Stimulated activated CD4-positive, alpha-beta T cell treated with anti-CD3 and anti-CD28 coated beads, Interleukin-15, amount 100 ng/mL, for 48 hours (primary cell): ENCODE measurements around the gene KNSTRN.

Experiments
- DNase-seq, 2 donors: peaks; one replicate each; pipeline ENCODE4 v3.0.0-alpha.2; 2020; ENCODE audit warnings: low read depth in 2 of 2

The KNSTRN gene

DNA sequence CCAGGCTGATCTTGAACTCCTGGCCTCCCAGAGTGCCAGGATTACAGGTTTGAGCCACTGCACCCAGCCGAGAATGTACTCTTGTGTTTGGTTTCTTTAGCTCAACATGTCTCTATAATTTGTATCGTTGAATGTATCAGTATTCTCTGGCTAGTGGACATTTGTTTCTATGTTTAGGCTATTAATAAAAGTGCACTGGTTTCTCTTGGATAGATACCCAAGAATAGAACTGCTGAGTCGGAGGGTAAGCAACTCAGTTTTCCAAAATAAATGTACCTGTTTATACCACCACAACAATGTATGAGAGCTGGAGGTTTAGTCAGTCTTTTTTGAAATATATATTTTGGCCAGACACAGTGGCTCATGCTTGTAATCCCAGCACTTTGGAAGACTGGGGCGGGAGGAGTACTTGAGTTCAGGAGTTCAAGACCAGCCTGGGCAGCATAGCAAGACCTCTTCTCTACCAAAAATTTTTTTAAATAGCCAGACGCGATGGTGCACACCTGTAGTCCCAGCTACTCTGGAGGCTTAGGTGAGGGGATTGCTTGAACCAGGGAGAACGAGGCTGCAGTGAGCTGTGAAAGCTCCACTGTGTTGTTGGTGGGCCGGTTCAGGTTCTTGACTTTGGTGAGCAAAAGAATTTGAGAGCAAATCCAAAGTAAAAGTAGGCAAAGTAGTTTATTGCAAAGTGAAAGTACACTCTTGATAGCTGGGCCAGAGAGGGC is 15.3 kb downstream of the KNSTRN start:
- no peak for DNase-seq

DNA sequence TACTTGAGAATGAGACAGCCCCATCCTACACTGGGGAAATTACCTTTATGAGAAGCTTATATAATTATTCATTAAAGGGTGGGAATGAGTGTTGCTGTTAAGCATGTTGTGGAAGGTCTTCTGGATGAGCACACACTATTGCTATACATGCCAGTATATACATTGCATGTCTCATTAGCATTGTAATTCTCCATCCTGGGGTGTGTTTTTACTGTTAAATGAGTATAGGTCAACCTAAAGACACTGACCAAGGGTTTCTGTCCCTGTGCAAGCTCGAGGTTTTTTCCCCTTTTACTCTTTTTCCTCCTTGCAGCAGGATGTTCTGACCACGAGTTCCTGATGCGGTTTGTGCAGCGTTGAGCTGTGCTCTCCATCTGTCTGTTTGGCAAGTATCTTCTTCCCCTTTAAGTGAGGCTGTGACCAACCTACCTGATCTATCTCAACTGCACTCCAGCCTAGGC is 15.9 kb downstream of the KNSTRN start:
- no peak for DNase-seq

DNA sequence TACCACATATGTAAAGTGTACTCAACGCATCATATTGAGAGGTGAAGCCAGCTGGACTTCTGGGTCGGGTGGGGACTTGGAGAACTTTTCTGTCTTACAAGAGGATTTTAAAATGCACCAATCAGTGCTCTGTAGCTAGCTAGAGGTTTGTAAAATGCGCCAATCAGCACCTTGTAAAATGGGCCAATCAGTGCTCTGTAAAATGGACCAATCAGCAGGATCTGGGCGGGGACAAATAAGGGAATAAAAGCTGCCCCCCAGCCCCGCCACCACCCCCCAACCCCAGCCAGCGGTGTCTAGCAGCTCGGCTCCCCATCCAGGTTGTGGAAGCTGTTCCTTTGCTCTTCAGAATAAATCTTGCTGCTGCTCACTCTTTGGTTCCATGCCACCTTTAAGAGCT is 16.8 kb downstream of the KNSTRN start:
- no peak for DNase-seq

DNA sequence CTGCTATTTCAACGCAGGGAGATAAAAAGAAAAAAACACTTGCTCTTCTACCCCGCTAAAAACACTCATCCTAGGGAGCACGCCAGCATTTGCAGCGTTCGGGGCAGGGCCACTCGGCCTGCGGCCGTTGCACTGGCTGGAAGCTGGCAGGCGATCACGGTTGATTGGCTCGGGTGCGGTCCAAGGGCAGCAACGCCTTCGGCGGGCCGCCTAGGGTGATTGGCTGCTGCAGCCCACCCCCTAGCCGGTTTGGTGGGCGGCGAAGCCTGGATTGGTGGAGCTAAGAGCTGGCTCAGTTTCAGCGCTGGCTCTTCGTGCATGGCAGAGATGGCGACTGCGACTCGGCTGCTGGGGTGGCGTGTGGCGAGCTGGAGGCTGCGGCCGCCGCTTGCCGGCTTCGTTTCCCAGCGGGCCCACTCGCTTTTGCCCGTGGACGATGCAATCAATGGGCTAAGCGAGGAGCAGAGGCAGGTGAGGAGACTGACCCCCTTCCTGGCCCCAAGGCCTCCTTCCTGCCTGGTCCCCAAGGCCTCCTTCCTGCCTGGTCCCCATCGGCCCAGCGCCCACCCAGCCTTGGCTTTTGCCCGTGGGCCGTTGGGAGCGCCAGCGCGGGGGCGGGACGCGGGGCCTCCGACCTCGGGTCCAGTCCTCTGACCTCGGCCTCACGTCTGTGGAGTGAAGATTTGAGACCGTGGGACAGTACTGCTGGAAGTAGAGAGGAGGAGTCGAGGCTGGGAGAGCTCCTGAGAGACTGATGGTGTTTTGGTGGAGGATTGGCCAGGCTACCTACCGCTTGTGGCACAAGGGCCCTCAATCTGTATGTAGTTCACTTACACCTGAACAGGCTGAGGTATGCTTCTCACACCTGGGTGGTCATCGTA is 23.2 kb downstream of the KNSTRN start, which contains the start of gene IVD:
Gene IVD (plus strand): TSS at position 295 of the 881 bp plus-strand sequence. CDS start 33 bp downstream, at position 328.
- DNase-seq = peak; percentile 85 to 89

DNA sequence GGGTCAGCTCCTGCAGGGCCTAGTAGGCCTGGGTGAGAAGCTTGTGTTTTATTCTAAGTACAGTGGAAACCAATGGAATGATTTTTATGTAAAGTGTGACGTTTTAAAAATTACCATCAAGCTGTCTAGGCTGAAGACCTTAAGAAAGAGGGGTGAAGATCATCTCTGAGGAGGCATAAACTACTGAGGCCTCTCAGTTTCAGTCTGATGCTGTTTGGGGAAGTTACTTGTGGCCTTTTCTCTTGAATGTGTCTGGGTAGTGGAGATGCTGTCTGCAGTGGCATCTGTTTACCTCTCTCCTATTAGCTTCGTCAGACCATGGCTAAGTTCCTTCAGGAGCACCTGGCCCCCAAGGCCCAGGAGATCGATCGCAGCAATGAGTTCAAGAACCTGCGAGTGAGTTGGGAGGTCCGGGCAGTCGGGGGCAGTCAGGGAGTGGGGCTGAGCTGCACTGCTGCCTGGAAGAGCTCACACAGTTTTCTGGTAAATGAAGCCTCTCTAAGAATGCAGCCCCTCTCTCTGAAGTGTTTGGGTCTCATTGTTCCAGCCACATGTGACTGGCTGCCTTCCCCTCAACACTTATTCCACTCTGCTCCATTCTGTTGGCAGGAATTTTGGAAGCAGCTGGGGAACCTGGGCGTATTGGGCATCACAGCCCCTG is 24.9 kb downstream of the KNSTRN start:
- DNase-seq = no peak

DNA sequence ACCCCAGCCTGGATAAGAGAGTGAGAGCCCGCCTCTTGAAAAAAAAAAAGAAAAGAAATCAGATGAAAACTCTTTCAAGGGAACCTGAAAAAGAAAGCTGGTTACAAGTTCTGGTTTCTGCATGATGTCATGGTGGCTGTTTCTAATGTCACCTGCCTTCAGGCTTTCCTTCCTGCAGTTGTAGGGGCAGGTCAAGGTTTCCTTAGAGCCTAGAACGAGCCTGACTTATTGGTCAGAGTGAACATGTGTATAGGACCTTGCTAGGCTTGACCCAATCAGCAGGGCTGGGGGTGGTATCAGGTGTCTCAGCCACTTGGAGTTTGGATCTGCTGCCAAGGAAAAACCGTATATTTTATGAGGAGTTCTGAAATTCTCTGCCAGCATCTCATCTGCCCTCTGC is 26.8 kb downstream of the KNSTRN start:
- no peak for DNase-seq

DNA sequence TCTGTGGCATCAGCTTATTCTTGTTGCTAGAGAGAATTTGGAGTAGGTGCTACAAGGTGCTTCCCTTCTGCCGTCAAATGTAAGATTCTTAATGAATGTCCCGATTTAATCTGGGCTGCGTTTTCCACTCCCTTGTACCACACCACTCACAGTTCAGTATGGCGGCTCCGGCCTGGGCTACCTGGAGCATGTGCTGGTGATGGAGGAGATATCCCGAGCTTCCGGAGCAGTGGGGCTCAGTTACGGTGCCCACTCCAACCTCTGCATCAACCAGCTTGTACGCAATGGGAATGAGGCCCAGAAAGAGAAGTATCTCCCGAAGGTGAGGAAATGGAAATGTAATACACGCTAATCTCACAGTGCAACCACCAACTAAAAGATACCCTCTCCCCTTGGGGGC is 28.0 kb downstream of the KNSTRN start:
- DNase-seq = no peak

DNA sequence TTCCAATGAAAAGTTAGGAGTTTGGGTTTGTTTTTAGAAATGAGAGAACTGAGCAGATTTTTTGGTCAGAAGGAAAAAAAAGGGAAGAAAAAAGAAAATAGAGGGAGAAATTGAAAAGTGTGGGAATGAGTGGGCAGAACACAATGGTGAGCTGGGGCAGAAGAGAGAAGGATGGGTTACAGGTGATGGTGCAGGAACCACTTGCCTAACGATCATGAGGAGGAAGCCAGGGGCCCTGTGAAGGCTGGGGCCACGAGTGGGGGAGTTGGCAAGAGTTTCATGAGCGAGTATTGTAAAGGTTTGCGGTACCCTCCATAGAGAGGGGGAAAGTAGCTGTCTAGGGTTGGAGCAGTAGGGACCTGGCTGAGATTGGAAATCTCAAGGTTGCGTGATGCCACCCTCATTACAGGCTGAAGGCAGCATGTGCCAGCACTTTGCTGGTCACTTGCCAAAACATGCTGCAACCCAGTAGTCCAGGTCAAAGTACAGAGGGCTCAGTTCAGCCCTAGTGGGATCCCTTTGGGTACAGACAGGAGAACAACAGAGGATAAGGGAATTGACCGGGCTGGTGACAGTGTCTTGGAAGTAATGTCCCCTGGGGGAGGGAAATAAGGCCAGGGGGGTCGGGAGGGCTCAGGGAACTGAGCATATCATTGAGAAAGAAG is 29.7 kb downstream of the KNSTRN start:
- no peak for DNase-seq

DNA sequence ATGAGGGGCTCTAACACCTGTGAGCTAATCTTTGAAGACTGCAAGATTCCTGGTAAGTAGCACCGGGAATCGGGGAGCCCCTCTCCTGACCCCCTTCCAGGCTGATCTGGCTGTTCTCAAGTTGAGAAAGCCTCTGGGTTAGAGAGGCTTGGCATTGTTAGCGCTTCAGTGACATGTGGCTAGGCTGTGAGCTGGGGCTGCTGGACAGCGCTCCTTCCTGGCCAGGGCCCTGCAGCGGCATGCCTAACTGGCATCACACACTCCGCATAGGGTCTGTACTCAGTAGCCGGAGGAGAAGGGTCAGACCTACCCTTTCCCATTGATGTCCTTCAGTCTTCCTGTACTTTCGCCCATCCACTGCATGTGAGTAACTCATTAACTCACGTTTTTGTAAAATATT is 30.5 kb downstream of the KNSTRN start:
- DNase-seq = no peak

DNA sequence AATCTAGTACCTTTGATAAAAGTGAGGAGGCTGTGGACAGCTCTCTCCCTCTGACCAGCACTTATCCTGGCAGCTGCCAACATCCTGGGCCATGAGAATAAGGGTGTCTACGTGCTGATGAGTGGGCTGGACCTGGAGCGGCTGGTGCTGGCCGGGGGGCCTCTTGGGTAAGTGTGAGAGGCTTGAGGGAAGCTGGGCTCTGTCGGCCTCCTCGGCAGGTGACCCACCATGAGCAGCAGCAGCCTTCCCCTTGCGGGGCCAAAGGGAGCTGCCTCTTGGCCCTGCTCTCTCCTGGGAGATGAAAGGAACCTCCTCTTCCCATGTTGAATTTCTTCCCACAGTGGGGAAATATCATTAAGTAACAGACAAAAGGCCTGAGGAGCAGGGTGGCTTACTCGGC is 32.3 kb downstream of the KNSTRN start:
- DNase-seq = no peak

DNA sequence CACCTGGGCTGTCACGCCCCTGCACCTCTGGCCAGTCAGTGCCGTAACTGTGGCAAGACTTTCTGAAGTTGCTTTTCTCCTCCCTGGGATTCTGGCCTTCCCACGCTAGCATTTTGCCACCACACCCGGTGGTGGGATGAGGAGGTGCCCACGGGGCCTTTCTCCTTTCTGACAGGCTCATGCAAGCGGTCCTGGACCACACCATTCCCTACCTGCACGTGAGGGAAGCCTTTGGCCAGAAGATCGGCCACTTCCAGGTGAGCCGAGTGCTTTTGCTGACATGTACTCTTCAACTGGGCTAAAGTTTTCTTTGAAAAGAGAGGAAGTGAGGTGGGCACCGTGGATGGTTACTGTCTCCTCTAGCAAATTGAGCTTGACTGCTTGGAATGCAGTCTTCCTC is 32.7 kb downstream of the KNSTRN start:
- no peak for DNase-seq

DNA sequence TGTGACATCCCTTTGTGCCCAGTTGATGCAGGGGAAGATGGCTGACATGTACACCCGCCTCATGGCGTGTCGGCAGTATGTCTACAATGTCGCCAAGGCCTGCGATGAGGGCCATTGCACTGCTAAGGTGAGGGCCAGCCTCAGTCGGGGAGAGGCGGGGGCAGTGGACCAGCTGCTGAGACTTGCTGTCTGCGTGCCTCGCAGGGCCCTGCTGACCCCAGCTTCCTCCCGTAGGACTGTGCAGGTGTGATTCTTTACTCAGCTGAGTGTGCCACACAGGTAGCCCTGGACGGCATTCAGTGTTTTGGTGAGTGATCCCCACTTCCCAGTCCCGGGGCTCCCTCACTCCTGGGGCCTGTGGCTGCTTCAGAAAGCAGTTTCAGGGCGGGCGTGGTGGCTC is 33.5 kb downstream of the KNSTRN start:
- no peak for DNase-seq

DNA sequence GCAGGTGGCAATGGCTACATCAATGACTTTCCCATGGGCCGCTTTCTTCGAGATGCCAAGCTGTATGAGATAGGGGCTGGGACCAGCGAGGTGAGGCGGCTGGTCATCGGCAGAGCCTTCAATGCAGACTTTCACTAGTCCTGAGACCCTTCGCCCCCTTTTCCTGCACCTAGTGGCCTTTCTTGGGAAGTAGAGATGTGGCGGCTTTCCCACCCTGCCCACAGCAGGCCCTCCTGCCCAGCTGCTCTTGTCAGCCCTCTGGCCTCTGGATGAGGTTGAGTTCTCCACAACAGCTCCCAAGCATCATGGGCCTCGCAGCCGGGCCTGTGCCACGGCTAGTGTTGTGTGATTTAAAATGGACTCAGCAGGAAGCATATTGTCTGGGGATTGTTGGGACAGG is 35.6 kb downstream of the KNSTRN start:
- no peak for DNase-seq

DNA sequence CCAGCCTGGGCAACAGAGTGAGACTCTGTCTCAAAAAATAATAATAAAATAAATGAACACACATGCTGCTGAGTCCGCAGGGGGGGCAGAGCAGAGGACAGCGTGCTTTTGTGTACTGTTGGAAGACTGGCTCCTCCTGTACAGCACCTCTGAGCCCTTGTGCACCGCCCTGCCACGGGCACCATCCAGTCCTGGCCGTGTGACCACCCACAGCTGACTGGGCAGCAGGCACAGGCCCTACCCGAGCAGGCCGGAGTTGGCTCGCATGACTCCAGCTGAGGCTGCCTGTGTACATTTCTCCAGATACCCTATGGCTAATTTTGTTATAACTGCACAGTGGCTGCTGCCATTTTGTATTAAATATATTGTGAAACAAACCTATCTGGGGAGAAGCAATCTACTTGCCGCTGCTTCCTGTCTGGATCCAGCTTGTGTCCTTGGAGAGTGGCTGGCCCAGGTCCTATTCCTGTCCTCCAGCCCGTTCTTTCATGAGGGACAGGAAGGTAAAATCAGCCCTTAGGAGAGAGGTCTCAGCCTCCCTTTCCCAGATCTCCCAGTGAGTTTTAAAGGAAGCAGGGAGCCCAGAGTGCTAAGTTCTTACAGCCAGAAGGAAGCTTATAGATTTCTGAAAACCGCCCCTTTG is 37.7 kb downstream of the KNSTRN start:
- DNase-seq = no peak

DNA sequence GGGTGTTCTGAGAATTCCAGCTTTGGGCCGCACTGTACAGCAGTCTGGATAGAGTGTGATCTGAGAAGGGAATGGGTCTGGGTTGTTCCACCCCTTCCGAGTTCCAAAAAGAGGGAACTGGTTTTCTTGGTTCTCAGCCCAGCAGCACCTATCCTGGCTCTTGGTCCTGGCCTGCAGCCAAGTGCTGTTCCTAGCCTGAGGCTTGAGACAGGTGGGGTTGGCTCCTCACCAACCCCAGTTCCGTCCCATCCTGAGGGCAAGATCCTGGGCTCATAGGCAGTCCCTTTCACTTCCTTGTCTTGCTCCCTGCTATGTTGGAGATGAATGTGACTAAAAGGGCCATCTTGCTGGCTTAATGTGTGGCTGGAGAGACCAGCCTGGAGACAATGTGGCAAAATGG is 38.3 kb downstream of the KNSTRN start:
- DNase-seq = no peak

DNA sequence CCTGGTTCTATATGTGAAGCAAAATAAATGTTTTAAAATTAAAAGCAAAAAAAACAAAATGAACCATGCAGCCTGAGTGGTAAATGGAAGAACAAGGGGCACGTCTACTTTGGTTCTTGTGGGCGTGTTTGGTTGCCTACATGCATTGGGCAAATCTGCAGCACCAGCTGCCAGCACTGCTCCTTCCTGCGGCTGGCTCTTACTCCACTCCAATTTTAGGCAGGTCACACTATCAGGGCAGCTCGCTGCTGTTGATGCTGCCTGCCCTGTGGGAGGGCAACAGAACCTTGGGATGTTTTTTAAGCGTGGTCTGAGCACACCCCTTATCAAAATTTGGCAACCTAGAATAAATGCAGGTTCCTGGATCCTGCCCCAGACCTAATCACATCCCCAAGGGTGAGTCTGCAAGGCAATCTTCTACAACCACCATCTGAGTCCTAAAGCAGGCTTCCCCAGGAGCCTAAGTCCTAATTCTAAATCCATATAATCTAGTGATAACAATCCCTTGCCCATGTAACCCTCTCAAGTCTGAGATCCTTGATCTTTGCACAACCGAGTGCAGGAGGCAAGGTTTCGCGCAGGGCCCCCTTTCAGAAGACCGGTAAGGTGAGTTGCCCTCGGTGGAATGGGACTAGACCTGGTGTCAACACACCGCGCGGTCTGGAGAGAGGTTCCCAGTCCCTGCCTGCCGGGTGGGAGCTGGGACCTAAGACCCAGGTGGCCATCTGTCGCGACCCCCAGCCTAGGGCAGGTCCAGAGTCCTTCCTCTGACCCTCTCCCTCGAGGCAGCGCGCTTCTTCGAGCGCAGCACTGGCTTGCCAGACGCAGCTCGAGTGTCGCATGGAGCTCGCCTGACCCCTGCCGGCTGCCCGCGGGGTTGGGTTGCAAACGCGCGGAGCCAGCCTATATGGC is 39.0 kb downstream of the KNSTRN start:
- peak; percentile 67 to 80 for DNase-seq

DNA sequence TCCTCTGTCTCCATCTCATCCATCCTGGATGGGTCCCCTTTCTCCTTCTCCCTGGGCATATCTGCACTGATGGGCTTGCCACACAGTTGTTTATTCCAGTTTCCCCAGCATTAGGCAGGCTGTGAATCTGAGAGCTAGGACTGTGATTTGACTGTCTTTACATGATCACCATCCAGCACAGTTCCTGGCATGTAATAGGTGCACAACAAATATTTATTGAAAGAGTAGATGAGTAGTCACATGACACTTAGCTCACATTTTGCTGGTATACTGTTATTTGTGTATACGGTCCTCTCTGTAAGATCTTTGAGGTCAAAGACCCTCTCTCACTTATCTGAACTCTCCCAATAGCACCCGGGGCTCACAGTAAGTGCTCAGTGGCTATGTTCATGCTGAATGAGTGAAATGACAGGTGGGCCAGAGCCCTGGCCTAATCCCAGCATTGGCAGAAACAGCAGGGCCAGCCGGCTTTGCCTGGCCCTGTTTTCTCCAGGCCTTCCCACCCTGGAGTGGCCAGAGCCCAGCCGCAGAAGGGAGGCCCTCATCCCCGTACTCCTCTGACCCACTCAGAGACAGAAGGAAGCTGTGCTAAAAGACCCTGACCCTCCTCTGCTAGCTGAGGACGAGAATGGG is 42.1 kb downstream of the KNSTRN start:
- no peak for DNase-seq

DNA sequence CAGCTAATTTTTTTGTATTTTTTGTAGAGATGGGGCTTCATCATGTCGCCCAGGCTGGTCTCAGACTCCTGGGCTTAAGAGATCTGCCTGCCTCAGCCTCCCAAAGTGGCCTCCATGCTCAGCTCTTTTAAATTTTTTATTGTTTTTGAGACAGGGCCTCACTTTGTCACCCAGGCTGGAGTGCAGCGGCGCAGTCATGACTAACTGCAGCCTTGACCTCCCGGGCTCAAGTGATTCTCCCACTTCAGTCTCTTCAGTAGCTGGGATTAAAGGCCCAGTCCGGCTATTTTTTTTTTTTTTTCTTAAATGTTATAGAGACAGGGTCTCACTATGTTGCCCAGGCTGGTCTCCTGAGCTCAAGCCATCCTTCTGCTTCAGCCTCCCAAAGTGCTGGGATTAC is 43.2 kb downstream of the KNSTRN start:
- no peak for DNase-seq

DNA sequence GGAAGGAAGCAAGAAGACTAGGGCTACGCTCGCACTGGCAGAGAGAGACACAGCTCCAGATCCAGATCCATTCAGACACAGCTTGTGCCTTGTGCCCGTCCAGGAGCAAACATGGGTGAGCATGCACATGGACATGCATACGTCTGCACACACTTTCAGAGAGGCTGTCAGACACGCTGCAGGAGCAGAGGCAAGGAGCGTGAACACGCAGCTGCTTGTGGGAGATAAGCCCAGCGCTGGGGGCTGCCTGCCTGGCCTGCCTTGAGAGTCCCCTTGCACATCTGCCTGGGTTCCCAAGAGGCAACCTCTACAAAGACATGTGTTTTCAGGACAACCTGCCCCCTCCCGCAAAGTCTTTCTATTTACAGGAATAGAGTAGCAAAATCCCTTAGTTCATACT is 44.7 kb downstream of the KNSTRN start:
- no peak for DNase-seq

DNA sequence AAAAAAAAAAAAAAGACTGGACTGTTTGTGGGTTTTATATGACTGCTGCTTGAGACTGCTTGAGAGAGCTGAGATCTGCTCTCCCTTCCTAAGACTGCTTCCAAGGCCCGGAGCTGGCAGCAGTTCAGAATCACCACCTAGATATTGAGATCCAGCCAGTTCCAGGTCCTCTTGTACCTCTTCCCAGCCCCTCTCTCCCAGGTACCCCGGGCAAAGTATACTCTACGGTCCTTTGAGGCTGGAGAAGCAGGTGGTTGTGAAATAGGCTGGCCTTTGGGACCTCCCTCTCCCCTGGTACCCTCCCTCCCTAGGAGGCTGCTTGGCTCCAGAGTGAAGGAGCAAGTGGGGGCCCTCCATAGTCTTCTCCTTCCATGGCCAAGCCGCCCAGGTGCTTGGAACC is 45.7 kb downstream of the KNSTRN start:
- no peak for DNase-seq
